Measurements from ENCODE around the gene CSNK2A2.

The CSNK2A2 gene

DNA sequence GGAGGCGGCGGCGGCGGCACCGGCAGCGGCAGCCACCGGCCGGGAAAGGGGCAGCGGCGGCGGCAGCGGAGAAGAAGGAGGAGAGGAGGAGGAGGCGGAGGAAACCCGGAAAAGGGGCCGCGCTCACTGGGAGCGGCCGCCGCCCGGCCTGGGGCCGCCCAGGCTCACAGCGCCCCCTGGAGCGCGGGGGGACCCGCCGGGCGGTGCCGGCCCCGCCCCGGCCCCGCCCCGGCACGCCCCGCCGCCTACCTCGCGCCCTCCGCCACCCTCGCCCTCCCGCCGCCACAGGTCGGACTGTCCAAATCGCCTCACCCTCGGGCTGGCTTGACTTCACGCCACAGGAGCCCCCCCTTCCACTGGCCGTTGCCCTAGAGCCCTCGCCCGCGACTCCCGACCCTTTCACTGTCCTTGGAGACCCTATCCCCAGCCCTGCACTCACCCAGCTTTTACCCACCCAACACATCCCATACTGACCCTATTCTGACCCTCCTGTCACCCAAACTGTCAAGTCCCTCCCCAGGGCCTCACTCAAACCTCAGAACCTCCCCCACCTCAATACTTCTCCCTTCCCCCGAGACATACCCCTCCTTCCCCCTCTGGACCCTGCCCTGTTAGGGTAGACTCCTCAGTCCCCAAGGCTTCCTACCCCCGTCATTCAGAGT is at the start of gene CSNK2A2:
Gene CSNK2A2, minus strand, starts transcription at position 85 of the 662 bp plus-strand sequence. CDS start 370 bp downstream, outside the sequence.
- DNase-seq = peak in 38 of 51 donors; percentile 5 to 70 (median 28)

DNA sequence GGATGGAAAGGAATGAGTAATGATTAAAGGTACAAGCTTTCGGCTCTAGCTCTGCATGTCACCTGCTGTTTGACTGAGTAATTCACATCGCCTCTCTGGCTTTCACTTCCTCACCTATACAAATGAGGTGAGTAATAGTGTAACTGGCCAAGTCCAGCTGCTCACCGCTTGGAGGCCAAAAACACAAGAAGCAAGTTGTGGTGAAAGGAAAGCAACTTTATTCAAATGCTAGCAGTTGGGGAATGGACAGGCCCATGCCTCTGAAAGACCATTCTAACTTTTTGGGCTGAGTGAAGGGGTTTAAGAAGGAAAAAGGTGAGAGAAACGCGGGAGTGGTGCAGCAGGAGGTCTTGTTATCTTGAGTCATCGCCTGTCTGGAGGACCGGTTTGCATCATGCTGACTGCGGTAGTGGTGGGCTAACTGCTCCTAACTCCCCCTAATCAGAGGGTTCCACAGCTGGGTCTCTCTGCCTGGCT is 45.7 kb upstream of the CSNK2A2 start:
- no peak for DNase-seq

GRCh38 chr16:58236831-58237230 is 38.9 kb upstream of the CSNK2A2 start:
- peak in 1 of 51 donors; percentile 21 for DNase-seq

DNA sequence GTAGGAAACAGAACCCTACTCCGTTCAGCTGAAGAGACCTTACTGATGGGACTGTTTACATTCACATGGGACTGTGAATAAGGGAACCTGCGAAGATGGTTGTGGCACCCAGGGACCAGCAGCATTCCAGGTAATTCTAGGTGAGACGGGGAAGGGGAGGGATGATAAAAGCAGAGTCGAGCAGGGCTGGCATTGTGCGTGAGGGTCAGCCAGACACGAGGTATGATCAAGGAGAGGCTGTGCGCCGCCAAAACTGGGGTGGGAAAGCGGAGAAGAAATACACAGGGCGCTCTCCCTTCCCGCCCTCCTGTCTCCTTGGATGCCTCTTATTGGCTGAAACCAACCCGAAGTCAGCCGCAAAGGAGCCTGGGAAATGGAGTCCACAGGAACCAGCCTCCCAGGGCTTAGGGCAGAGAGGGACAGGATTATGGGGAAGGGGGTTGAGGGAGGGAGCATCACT is 38.4 kb upstream of the CSNK2A2 start:
- DNase-seq = peak in 48 of 51 donors; percentile 11 to 81 (median 56)

- DNase-seq = no peak
These were observed 37.8 kb upstream of the CSNK2A2 start for GRCh38 chr16:58235663-58236062.

GRCh38 chr16:58234831-58235595 is 37.1 kb upstream of the CSNK2A2 start:
- DNase-seq = no peak

DNA sequence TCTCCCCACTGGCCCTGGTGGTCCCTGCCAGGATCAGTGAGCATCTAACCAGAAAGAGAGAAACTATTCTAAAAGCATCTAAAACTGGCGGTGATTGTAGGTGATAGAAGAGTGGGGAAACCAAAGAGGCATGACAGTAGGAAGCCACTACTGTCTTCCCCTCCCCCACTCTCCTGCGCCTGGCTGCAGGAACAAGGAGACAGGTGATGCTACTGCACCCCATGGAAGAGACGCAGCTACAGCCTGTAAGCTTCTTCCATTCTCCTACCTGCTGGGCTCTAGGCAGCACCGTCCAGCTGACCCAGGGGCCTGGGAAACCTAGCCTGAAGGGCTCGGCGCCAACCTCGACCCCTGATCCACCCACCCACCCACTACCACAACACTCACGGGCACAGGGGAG is 32.4 kb upstream of the CSNK2A2 start:
- no peak for DNase-seq

DNA sequence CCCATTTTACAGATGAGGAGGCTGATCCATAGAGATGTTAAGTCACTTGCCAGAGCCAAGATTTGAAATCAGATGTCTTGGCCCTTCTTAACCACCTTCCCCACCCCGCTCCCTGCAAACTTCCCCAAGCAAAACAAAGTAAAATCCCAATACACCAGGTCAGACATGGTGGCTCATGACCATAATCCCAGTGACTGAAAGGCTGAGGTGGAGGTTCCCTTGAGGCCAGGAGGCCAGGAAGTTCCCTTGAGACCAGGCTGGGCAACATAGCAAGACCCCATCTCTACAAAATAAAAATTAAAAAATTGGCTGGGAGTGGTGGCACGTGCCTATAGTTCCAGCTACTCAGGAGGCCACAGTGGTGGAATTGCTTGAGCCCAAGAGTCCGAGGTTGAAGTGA is 28.9 kb upstream of the CSNK2A2 start:
- no peak for DNase-seq

DNA sequence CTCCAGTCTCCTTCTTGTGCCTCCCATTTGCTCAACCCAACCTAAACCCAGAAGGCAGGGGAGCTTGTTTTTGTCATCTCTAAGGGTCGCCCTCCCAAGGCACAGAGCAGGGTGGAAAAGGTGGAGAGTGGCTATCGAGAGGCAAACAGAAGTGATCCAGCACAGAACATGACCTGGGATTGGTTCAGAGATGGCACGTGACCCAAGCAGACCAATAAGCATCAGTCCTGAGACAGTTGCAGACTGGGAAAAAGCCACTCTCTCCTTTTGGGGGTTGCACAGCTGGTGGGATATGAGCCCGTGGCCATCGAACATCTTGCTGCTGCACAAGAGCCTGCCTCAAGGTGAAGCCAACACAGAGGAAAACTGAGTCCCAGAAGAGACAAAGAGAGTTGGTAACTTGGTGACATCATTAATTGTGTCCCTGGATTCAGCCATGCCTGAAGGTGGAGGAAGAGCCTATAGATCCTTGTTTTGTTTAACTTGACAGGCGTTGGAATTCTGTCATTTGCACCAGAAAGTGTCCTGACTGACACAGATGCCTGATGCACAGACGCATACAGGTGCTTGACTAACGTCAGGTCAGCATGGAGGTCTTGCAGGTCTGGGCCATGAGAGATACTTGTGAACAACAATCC is 28.2 kb upstream of the CSNK2A2 start:
- DNase-seq = no peak

GRCh38 chr16:58222532-58223316 is 24.8 kb upstream of the CSNK2A2 start:
- no peak for DNase-seq

DNA sequence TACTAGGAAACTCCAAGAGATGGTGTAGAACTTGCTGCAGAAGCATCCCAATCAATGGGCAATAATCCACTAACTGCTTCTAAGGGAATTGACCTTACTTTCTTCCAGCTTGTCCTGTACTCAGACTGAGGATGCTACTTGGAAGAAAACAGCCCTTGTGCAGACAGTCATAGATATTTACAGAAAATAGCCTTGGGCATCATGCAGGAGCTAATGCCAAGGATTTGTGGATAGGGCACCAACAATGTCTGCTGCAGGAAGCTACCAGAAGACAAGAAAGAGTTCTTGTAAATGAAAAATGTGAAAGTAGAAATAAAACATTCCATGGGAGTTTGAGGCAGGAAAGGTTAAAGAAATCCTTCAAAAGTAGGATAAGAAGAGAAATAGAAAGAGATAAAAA is 21.5 kb upstream of the CSNK2A2 start:
- no peak for DNase-seq

DNA sequence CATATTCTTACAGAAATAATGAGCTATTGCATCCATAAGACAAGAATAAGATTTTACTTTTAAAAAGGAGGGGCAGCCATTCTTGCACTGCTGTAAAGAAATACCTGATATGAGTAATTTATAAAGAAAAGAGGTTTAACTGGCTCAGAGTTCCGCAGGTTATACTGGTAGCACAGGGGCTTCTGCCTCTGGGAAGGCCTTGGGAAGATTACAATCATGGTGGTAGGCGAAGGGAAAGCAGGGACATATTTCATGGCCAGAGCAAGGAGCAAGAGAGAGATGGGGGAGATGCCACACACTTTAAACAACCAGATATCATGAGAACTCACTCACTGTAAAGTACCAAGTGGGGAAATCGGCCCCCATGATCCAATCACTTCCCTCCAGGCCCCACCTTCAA is 20.9 kb upstream of the CSNK2A2 start:
- no peak for DNase-seq

- no peak for DNase-seq
These were observed 19.5 kb upstream of the CSNK2A2 start for GRCh38 chr16:58217311-58217925.

- DNase-seq = no peak
These were observed 15.1 kb upstream of the CSNK2A2 start for GRCh38 chr16:58212824-58213655.

DNA sequence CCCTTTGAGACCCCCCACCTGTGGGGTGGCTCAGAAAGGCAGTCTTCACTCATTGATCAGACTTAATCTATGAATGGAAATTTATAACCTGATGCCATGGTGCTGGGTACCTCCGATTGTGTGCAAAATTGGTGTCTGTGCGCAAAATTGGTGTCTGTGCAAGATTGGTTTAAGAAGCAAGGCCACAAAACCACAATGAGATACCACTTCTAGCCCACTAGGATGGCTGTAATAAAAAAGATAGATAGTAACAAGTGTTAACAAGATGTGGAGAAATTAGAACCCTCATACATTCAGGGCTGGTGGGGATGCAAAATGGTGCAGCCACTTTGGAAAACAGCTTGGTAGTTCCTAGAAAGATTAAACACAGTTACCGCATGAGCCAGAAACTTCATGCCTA is 13.9 kb upstream of the CSNK2A2 start:
- DNase-seq = no peak

- no peak for DNase-seq
These were observed 13.3 kb upstream of the CSNK2A2 start for GRCh38 chr16:58211245-58211644.

GRCh38 chr16:58205276-58206036 is 7.5 kb upstream of the CSNK2A2 start:
- DNase-seq = no peak

- no peak for DNase-seq
These were observed 3.3 kb upstream of the CSNK2A2 start for GRCh38 chr16:58201163-58201562.

Measured in hypothalamus (tissue), 51 donors.